Subcutaneous adipose tissue (tissue), 4 donors: Measurements from ENCODE around the gene SFXN5. TPM values are rescaled to one million over a fixed set of nuclear protein-coding genes. Genes with fewer than 3 reads are reported as not detected.

ENCODE experiments used
- total RNA-seq, 4 donors: library from RNA; depleted of rRNA; stranded (reverse); fragments of >200 nt; gene quantifications; one replicate each; pipeline ENCODE4 v1.1.0, GENCODE V29; 2016
- TF ChIP-seq, protein P1 (sequence below): fragments of 450-650 bp; IDR thresholded peaks from one replicate; pipeline ENCODE4 v1.5.1; 2016; ENCODE audit warnings: low read depth, mild to moderate bottlenecking, control low read depth, antibody characterized with exemption, moderate library complexity

The SFXN5 gene
- total RNA-seq, 4 donors from 2014 or later, result 5.1 to 8.9 (median 7.6) TPM

DNA sequence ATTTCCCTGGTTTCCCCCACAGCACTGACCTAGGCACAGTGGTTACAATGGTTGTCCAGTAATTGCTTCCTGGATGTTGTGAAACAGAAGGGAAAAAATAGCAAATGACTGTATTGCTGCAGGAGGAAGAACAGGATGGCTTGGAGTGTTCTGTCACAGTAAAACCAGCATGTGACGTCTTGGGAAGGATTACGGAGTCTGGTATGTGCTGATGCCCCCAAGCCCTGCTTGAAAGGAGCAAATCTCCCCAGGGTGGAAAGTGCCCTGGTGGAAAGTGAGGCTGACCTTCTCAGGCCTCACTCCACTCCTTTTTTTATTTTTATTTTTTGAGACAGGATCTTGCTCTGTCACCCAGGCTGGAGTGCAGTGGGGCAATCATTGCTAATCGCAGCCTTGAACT, 33.4 kb upstream of the SFXN5 start:
- TF ChIP-seq, protein P1, sequence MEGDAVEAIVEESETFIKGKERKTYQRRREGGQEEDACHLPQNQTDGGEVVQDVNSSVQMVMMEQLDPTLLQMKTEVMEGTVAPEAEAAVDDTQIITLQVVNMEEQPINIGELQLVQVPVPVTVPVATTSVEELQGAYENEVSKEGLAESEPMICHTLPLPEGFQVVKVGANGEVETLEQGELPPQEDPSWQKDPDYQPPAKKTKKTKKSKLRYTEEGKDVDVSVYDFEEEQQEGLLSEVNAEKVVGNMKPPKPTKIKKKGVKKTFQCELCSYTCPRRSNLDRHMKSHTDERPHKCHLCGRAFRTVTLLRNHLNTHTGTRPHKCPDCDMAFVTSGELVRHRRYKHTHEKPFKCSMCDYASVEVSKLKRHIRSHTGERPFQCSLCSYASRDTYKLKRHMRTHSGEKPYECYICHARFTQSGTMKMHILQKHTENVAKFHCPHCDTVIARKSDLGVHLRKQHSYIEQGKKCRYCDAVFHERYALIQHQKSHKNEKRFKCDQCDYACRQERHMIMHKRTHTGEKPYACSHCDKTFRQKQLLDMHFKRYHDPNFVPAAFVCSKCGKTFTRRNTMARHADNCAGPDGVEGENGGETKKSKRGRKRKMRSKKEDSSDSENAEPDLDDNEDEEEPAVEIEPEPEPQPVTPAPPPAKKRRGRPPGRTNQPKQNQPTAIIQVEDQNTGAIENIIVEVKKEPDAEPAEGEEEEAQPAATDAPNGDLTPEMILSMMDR, result no peak

DNA sequence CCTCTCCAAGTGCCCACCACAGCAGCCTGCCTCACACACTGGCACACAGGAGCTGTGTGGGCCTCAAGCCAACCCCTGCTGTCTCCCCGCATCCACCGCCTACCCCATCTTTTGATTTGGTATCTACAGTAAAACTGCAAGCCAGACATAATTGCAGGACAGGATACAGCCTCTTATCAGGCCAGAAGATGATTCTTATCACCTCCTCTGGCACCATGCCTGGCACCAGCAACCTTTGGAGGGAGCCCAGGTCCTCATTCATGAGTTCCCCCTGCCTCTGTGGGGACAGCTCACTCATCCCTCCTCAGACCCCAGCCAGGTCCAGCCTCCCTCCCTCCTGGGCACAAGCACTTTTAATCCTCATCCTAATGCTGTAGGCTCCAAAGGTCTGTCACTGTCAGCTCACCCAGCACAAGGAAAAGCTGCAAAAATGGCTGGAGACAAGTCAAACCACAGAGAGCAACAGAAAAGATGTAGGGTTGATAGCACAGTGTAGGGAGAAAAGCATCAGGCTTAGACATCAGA, 31.6 kb upstream of the SFXN5 start:
- TF ChIP-seq, protein P1, result no peak

DNA sequence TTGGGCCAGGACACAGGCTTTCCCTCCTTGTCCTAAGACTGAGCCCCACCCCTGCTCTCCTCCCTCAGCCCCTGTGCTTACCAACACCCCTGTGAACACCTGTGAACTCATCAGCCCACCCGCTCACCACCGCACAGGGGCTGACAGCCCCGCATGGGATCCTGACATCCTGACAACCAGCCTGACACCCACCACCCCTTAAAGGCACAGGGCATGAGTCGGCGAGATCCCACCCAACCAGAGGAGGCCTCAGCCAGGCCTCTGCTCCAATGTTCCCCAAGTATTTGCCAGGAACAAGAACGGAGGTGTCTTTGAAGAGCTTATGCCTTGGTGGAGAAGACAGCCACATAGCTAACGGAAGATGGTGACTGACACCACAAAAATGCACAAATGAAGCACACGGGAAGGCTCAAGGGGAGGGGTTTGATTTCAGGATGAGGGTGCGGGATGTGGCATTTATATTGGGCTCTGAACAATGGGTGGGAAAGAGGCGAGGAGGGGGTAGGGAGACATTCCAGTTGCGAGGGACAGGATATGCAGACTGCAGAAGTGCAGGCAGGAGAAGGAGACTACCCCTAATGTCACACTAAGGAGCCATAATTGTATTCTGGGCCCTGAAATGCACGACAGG, 30.2 kb upstream of the SFXN5 start:
- TF ChIP-seq, protein P1, result no peak

DNA sequence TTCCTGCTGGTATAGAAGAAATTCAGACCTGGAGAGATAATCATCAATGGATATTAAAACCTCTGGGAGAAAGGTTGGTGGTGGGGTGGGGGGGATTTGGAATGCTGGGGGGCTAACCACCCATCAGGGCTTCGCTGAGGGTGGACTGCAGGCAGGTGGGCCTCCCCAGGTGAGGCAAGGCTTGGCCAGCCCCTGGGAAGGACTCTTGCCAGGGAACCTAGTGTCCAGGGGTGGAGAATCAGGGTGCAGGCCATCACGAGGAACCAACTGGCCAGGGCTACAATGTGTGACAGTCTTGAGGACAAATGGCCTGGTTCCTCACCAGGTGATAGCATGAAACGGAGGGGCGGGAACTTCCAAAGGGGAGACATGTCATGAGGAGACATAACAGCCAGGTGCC, 29.4 kb upstream of the SFXN5 start:
- TF ChIP-seq, protein P1, result no peak

DNA sequence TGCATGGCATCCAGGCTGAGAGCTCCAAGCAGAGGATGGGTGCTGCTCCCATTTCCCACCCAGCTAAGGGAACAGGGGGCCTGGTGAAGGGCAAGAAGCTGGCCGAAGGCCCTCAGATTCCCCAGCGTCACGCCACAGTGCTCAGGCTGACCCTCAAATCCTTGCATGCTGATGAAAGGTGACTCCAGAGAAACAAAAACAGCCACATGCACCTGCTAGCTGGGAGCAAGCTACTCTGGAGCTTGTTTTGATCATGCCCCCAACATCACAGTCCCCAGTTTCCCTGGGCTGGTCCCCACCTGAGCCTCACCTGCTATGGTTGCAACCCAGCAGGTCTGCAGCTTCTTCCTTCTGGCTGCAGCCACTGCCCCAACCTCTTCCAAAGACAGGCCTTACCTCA, 28.0 kb upstream of the SFXN5 start:
- TF ChIP-seq, protein P1, result no peak

DNA sequence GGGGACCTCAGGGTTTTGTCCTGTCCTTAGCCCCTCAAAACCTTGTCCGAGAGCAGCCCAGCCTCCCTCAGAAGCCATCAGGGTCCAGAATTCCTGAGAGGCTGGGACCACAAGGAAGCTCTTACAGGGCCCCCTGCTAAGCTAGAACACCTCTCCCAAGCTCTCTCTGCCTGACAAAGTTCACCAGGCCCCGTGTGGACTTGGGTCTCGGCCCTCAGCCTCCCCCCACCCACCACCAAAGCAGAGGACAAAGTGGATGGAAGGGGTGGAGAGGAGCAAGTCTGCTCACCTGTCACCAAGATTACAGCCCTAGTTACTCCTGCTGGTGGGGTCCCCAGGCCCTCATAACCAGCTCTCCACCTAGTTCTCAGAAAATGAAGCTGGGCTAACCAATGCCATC, 24.4 kb upstream of the SFXN5 start:
- TF ChIP-seq, protein P1, result no peak

DNA sequence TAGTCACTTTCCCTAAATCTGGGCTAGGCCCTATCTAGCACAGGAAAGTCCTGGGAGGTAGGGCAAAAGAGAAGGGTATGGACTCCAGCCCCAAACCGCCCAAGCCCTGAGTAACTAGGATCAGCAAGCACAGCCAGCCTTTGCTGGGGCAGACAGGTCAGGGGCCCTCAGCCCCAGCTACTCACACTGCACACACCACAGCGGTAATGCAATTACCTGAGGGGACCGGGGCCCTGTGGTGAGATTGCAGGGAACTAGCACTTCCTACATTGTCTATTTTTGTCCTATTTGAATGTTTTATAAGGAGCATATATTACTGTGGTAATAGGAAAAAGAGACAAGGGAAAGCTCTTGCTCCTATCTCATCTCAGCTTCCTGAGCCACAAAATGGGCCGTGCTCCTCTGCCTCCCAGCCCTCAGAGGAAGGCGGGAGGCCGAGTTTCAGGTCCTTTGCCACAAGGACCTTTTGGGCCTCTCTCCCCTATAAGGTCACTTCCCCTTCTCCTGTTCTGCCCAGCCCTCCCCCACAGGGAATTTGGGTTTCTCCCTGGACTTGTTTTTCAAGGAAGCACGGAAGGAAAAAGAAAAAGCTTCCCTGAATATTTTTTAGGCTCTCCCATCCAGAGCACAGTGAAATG, 20.8 kb upstream of the SFXN5 start:
- TF ChIP-seq, protein P1, result no peak
